Effector memory CD4-positive, alpha-beta T cell (primary cell): Measurements from ENCODE around the gene CD6.
A peak's percentile ranks its signal among the peaks of the same experiment; 100 is the strongest.

Experiments
- DNase-seq, 3 donors: peaks; one replicate each; pipeline ENCODE4 v3.0.0-alpha.2; 2020
- H3K27ac ChIP-seq: 2 replicates; pipeline ENCODE4 v1.7.0; 2013; ENCODE audit warnings: mild to moderate bottlenecking, low read length, moderate library complexity; ENCODE audit not compliant: insufficient read depth, poor library complexity, severe bottlenecking
- H3K27me3 ChIP-seq: replicated peaks from 2 replicates; pipeline ENCODE4 v1.7.0; 2013; ENCODE audit warnings: mild to moderate bottlenecking, low read length; ENCODE audit not compliant: insufficient read depth, control insufficient read depth, poor library complexity, severe bottlenecking
- H3K36me3 ChIP-seq: 2 replicates; pipeline ENCODE4 v1.7.0; 2013; ENCODE audit warnings: mild to moderate bottlenecking, low read length, moderate library complexity; ENCODE audit not compliant: control insufficient read depth, insufficient read depth
- H3K4me1 ChIP-seq: 2 replicates; pipeline ENCODE4 v1.7.0; 2013; ENCODE audit warnings: low read length, mild to moderate bottlenecking; ENCODE audit not compliant: control insufficient read depth, insufficient read depth, poor library complexity, severe bottlenecking
- H3K4me3 ChIP-seq: 2 replicates; pipeline ENCODE4 v1.7.0; 2013; ENCODE audit warnings: low read length, low read depth, mild to moderate bottlenecking; ENCODE audit not compliant: insufficient read depth, poor library complexity, severe bottlenecking
- H3K9me3 ChIP-seq: 2 replicates; pipeline ENCODE4 v1.7.0; 2013; ENCODE audit warnings: mild to moderate bottlenecking, low read length, moderate library complexity; ENCODE audit not compliant: control insufficient read depth

Gene CD6

GRCh38 chr11:60981515-60981914, 10.0 kb downstream of the CD6 start:
- Histone ChIP-seq H3K36me3 (peaks cover 18% of the 10 kb centered on the region), H3K9me3 (no peaks in the 10 kb centered on the region), H3K4me3 (no peak overlapping the region), H3K27me3 (no peaks in the 10 kb centered on the region), H3K4me1 (peaks cover 94% of the 10 kb centered on the region), H3K27ac (peak overlapping the region; percentile 93)
- no peak for DNase-seq

DNA sequence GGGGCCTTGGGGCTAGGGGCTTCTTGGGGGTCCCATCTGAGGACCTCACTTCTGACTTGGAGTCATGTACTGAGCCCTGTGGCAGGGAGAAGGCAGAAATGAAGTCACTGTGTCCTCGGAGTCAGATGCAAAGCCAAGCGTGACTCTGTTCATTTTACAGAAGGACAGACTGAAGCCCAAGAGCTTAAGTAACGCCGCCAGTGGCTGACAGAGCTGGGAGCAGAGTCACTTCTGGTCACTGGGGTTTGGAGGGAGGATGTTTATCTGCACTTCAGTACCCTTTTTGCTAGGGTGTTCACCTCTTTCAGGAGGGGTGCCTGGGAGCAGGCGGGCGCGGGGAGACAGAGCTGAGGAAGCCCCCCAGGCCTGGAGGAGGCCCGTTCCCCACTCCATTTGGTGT, 10.7 kb downstream of the CD6 start:
- no peak for DNase-seq
- Histone ChIP-seq H3K27me3 (no peaks in the 10 kb centered on the region), H3K36me3 (peaks cover 12% of the 10 kb centered on the region), H3K4me1 (peaks cover 94% of the 10 kb centered on the region), H3K4me3 (peak overlapping the region; percentile 20), H3K27ac (peak overlapping the region; percentile 93), H3K9me3 (no peaks in the 10 kb centered on the region)

- DNase-seq: no peak
- no peak overlapping the region for H3K4me3 ChIP-seq
- peak overlapping the region; percentile 93 for H3K27ac ChIP-seq
- H3K36me3 ChIP-seq: peaks cover 12% of the 10 kb centered on the region
- H3K27me3 ChIP-seq: no peaks in the 10 kb centered on the region
- H3K9me3 ChIP-seq: no peaks in the 10 kb centered on the region
- peaks cover 94% of the 10 kb centered on the region for H3K4me1 ChIP-seq
Observed at GRCh38 chr11:60984149-60984548, 12.7 kb downstream of the CD6 start.

DNA sequence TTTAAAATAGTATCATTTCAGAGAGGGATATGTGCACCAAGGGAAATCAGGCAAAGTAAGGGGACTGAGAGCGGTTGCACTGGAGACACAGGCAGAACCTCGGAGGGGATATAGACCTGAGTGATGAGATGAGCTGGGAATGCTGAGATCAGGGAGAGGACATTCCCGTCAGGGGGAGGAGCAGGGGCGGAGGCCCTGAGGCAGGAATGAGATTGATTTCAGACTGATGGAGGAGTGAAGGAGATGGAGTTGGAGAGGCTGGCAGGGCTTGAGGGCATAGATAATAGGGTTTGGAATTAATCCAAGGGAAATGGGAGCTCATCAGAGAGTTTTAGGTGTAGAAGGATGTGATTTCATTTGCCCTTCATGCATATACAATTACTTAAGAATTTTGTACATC, 13.2 kb downstream of the CD6 start:
- DNase-seq: no peak
- Histone ChIP-seq H3K27me3 (no peaks in the 10 kb centered on the region), H3K4me3 (peak overlapping the region; percentile 1), H3K9me3 (no peaks in the 10 kb centered on the region), H3K27ac (peak overlapping the region; percentile 93), H3K36me3 (peaks cover 17% of the 10 kb centered on the region), H3K4me1 (peaks cover 94% of the 10 kb centered on the region)

- Histone ChIP-seq H3K27me3 (no peaks in the 10 kb centered on the region), H3K27ac (peak overlapping the region; percentile 93), H3K4me1 (peaks cover 86% of the 10 kb centered on the region), H3K4me3 (no peak overlapping the region), H3K36me3 (peaks cover 18% of the 10 kb centered on the region), H3K9me3 (no peaks in the 10 kb centered on the region)
- DNase-seq: no peak
Observed at GRCh38 chr11:60985501-60985900, 14.0 kb downstream of the CD6 start.

DNA sequence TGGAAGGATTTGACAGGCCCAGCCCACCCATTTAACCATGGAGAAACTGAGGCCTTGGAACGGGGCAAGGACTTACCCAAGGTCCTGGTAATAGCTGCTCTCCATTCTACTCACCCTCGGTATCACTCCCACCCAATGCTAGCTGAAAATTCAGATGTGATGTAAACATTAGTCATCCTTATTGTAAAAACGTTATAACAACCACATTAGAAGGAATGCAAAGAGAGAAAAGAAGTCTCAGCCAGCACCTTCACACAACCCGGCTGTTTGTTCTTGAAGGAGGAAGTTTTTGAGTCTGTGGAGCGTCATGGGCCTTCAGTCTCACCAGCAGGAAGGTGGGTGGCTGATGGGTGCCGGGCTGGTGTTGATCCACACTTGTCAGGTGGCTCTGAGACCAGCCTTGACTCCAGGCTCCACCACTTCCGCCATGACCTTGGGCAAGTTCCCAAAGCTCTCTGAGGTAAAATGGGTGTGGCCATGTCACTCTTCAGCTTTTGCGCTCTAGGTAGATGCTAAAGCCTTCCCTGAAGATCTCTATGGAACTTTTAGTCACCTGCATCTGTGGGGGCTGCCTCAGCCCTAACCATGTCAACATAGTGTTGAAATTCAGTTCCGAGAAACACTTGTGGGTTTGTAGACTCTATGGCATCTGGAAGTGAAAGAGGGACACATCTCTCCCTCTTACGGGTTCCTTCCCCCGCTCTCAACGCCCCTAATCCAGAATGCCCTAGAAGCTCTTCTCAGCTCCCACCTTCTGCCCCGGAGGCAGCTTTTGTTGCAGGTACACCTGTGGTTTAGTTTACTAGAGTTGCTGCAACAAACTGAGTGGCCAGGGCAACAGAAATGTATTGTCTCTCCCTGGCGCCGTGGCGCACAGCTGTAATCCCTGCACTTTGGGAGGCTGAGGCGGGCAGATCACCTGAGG, 14.8 kb downstream of the CD6 start:
- DNase-seq: peak; percentile 86 to 95 (median 89)
- Histone ChIP-seq H3K9me3 (no peaks in the 10 kb centered on the region), H3K4me1 (peaks cover 81% of the 10 kb centered on the region), H3K27ac (peak overlapping the region; percentile 93), H3K36me3 (peaks cover 18% of the 10 kb centered on the region), H3K4me3 (peak overlapping the region; percentile 7), H3K27me3 (no peaks in the 10 kb centered on the region)

DNA sequence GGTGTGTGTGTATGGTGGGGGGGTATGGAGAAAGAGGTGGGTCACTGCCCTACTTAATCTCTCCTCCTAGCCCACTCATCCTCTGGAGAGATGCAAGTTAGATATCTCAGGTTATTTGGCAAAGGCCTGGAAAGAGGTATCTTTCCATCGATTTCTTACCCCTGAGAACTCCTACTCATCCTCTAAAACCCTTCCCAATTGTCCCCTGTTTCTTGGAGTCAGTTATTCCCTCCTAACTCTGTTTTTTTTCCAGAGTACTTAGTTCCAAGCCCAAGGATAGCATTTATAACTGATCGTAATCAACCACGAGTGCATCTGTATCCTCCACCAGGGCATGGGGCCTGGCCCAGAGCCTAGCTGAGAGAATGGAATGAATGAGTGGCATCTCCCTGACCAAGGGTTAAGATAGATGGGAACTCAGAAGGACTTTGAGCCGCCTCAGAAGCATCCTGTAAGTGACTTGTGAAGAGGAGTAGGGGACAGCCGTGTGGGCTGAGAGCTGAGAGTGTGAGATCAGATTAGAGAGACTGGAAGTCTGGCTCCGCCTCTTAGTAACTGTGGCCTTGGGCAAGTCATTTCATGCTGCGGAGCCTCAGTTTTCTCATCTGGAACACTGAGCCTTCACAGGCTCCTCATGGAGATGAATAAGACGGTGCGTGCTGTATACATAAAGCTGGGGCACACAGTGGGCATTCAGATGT, 16.2 kb downstream of the CD6 start:
- Histone ChIP-seq H3K9me3 (no peaks in the 10 kb centered on the region), H3K27ac (peak overlapping the region; percentile 93), H3K4me1 (peaks cover 82% of the 10 kb centered on the region), H3K36me3 (peaks cover 15% of the 10 kb centered on the region), H3K4me3 (peak overlapping the region; percentile 34), H3K27me3 (no peaks in the 10 kb centered on the region)
- DNase-seq: peak in 2 of 3 donors; percentile 44 to 48

GRCh38 chr11:60988658-60989057, 17.2 kb downstream of the CD6 start:
- H3K4me1 ChIP-seq: peaks cover 81% of the 10 kb centered on the region

DNA sequence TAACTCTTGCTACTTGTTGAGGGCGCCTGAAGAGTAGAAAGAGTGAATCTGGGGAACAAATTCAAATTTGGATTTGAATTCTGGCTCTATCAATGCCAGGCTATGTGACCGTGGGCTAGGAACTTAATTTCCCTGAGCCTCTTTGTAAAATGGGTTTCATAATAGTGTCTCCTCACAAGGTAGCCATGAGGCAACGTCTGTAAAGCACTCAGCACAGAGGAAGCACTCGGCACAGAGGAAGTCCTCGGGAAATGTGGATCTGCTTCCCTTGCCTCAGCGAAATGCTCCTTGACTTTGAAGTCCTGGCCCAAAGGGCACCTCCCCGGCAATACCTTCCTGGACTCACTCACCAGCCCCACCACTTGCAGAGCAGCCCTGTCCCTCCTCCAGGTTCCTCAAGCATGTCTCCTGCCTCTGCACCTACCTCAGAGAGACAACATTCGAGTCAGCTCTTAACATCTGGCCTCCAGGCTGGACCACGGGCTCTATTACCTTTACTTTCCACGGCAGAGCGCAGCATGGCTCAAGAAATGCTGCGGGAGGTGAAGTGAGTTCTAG, 17.7 kb downstream of the CD6 start:
- H3K27me3 ChIP-seq: no peaks in the 10 kb centered on the region
- H3K4me1 ChIP-seq: peaks cover 80% of the 10 kb centered on the region
- no peak for DNase-seq
- peak overlapping the region; percentile 93 for H3K27ac ChIP-seq
- peaks cover 19% of the 10 kb centered on the region for H3K36me3 ChIP-seq
- no peak overlapping the region for H3K4me3 ChIP-seq
- no peaks in the 10 kb centered on the region for H3K9me3 ChIP-seq

More at GRCh38 chr11:60988658-60989057, 17.2 kb downstream of the CD6 start:
- Histone ChIP-seq H3K36me3 (peaks cover 19% of the 10 kb centered on the region), H3K27me3 (no peaks in the 10 kb centered on the region), H3K9me3 (no peaks in the 10 kb centered on the region), H3K27ac (peak overlapping the region; percentile 93), H3K4me3 (peak overlapping the region; percentile 34)
- DNase-seq: no peak
